CD4-positive, alpha-beta T cell treated with Interleukin-21 for 1 hour (primary cell): Measurements from ENCODE around the gene TSEN34.
A peak's percentile ranks its signal among the peaks of the same experiment; 100 is the strongest.
"Not testable (repeated sequence)": the region's sequence is repeated elsewhere in the genome, so short reads cannot be mapped to it uniquely, and the experiment has no call there.

Experiments used
- DNase-seq: peaks from one replicate; pipeline ENCODE4 v3.0.0-alpha.2; 2020

Gene TSEN34

GRCh38 chr19:54240372-54241336 is 49.5 kb downstream of the TSEN34 start:
- not testable (repeated sequence) for DNase-seq

- not testable (repeated sequence) for DNase-seq
These were observed 51.1 kb downstream of the TSEN34 start for GRCh38 chr19:54242234-54242633.

- DNase-seq, result peak; percentile 7
These were observed 51.5 kb downstream of the TSEN34 start, which contains the start of gene LILRA6 for GRCh38 chr19:54242646-54243045. LILRA6 (minus strand) TSS chr19:54242790.

GRCh38 chr19:54243809-54244208 is 52.7 kb downstream of the TSEN34 start:
- not testable (repeated sequence) for DNase-seq
